Activated naive CD8-positive, alpha-beta T cell treated with anti-CD3 and anti-CD28 coated beads, Interleukin-2, amount 50 U/mL, for 24 hours (primary cell): ENCODE measurements around the gene TACR2.

Experiments used
- ATAC-seq: fragments of 150-1000 bp; cut with Tn5 transposase; one replicate; pipeline ENCODE4 v1.10.0; 2021
- DNase-seq: peaks from one replicate; pipeline ENCODE4 v3.0.0; 2021
- H3K27ac Mint-ChIP-seq: one replicate; pipeline ENCODE4 v1.8.0; 2021; ENCODE audit warnings: mild to moderate bottlenecking, mixed read lengths
- H3K27me3 Mint-ChIP-seq: one replicate; pipeline ENCODE4 v1.8.0; 2021; ENCODE audit warnings: mixed read lengths
- H3K36me3 Mint-ChIP-seq: one replicate; pipeline ENCODE4 v1.8.0; 2021; ENCODE audit warnings: low read depth, mixed read lengths
- H3K4me1 Mint-ChIP-seq: one replicate; pipeline ENCODE4 v1.8.0; 2021; ENCODE audit warnings: mixed read lengths
- H3K4me3 Mint-ChIP-seq: one replicate; pipeline ENCODE4 v1.8.0; 2021; ENCODE audit warnings: mild to moderate bottlenecking, moderate library complexity, mixed read lengths
- H3K9me3 Mint-ChIP-seq: one replicate; pipeline ENCODE4 v1.8.0; 2021; ENCODE audit warnings: mixed read lengths

TACR2 gene

GRCh38 chr10:69439350-69439739, 22.6 kb upstream of the TACR2 start:
- Mint-ChIP-seq H3K9me3 (no peaks in the 10 kb centered on the region), H3K36me3 (no peaks in the 10 kb centered on the region), H3K27ac (no peak overlapping the region), H3K27me3 (peaks cover 10% of the 10 kb centered on the region), H3K4me3 (no peak overlapping the region), H3K4me1 (no peaks in the 10 kb centered on the region)
- no peak for ATAC-seq
- no peak for DNase-seq

- H3K27ac Mint-ChIP-seq, result no peak overlapping the region
- no peak for ATAC-seq
These were observed 22.0 kb upstream of the TACR2 start for GRCh38 chr10:69438536-69439349.

GRCh38 chr10:69437321-69438259, 20.9 kb upstream of the TACR2 start:
- Mint-ChIP-seq H3K36me3 (no peaks in the 10 kb centered on the region), H3K4me1 (no peaks in the 10 kb centered on the region), H3K27ac (no peak overlapping the region), H3K9me3 (no peaks in the 10 kb centered on the region), H3K4me3 (no peak overlapping the region), H3K27me3 (peaks cover 9% of the 10 kb centered on the region)
- ATAC-seq (no peak), DNase-seq (no peak)

More at GRCh38 chr10:69438536-69439349, 22.0 kb upstream of the TACR2 start:
- no peak for DNase-seq
- H3K9me3 Mint-ChIP-seq, result no peaks in the 10 kb centered on the region
- no peaks in the 10 kb centered on the region for H3K4me1 Mint-ChIP-seq
- no peak overlapping the region for H3K4me3 Mint-ChIP-seq
- no peaks in the 10 kb centered on the region for H3K36me3 Mint-ChIP-seq
- peaks cover 9% of the 10 kb centered on the region for H3K27me3 Mint-ChIP-seq

- no peak for ATAC-seq
- Mint-ChIP-seq H3K27me3 (peaks cover 9% of the 10 kb centered on the region), H3K4me3 (no peak overlapping the region), H3K4me1 (no peaks in the 10 kb centered on the region), H3K9me3 (no peaks in the 10 kb centered on the region), H3K27ac (no peak overlapping the region), H3K36me3 (no peaks in the 10 kb centered on the region)
- no peak for DNase-seq
These were observed 19.3 kb upstream of the TACR2 start for GRCh38 chr10:69435966-69436520.

GRCh38 chr10:69434926-69435325, 18.2 kb upstream of the TACR2 start:
- no peaks in the 10 kb centered on the region for H3K36me3 Mint-ChIP-seq
- no peak for DNase-seq
- no peak overlapping the region for H3K4me3 Mint-ChIP-seq
- no peaks in the 10 kb centered on the region for H3K9me3 Mint-ChIP-seq
- no peaks in the 10 kb centered on the region for H3K4me1 Mint-ChIP-seq
- H3K27ac Mint-ChIP-seq, result no peak overlapping the region
- peaks cover 9% of the 10 kb centered on the region for H3K27me3 Mint-ChIP-seq
- ATAC-seq, result no peak

GRCh38 chr10:69434169-69434568, 17.5 kb upstream of the TACR2 start:
- Mint-ChIP-seq H3K9me3 (no peaks in the 10 kb centered on the region), H3K27ac (no peak overlapping the region), H3K4me3 (no peak overlapping the region), H3K36me3 (no peaks in the 10 kb centered on the region), H3K27me3 (peaks cover 5% of the 10 kb centered on the region), H3K4me1 (no peaks in the 10 kb centered on the region)
- ATAC-seq, result no peak
- DNase-seq, result no peak

- Mint-ChIP-seq H3K4me1 (peaks cover 32% of the 10 kb centered on the region), H3K4me3 (no peak overlapping the region), H3K27ac (no peak overlapping the region), H3K36me3 (no peaks in the 10 kb centered on the region), H3K27me3 (no peaks in the 10 kb centered on the region), H3K9me3 (no peaks in the 10 kb centered on the region)
- DNase-seq (no peak), ATAC-seq (no peak)
These were observed 11.4 kb upstream of the TACR2 start for GRCh38 chr10:69428165-69428564.

- ATAC-seq, result no peak
- no peak for DNase-seq
- H3K4me1 Mint-ChIP-seq, result peaks cover 32% of the 10 kb centered on the region
- H3K27me3 Mint-ChIP-seq, result no peaks in the 10 kb centered on the region
- no peak overlapping the region for H3K27ac Mint-ChIP-seq
- no peaks in the 10 kb centered on the region for H3K36me3 Mint-ChIP-seq
- H3K9me3 Mint-ChIP-seq, result no peaks in the 10 kb centered on the region
- no peak overlapping the region for H3K4me3 Mint-ChIP-seq
These were observed 9.6 kb upstream of the TACR2 start for GRCh38 chr10:69426376-69426727.

- no peak overlapping the region for H3K4me3 Mint-ChIP-seq
These were observed 9.0 kb upstream of the TACR2 start for GRCh38 chr10:69425511-69426298.

GRCh38 chr10:69425041-69425440, 8.3 kb upstream of the TACR2 start:
- Mint-ChIP-seq H3K4me3 (no peak overlapping the region), H3K27ac (no peak overlapping the region), H3K27me3 (no peaks in the 10 kb centered on the region), H3K9me3 (no peaks in the 10 kb centered on the region), H3K36me3 (no peaks in the 10 kb centered on the region), H3K4me1 (peaks cover 32% of the 10 kb centered on the region)
- ATAC-seq, result no peak
- no peak for DNase-seq

More at GRCh38 chr10:69425511-69426298, 9.0 kb upstream of the TACR2 start:
- no peak for DNase-seq
- no peaks in the 10 kb centered on the region for H3K36me3 Mint-ChIP-seq
- no peaks in the 10 kb centered on the region for H3K27me3 Mint-ChIP-seq
- no peaks in the 10 kb centered on the region for H3K9me3 Mint-ChIP-seq
- H3K4me1 Mint-ChIP-seq, result peaks cover 32% of the 10 kb centered on the region
- no peak overlapping the region for H3K27ac Mint-ChIP-seq
- no peak for ATAC-seq

GRCh38 chr10:69422676-69423075, 6.0 kb upstream of the TACR2 start:
- Mint-ChIP-seq H3K36me3 (no peaks in the 10 kb centered on the region), H3K9me3 (no peaks in the 10 kb centered on the region), H3K27ac (no peak overlapping the region), H3K27me3 (no peaks in the 10 kb centered on the region), H3K4me1 (peaks cover 27% of the 10 kb centered on the region), H3K4me3 (no peak overlapping the region)
- no peak for ATAC-seq
- no peak for DNase-seq

- Mint-ChIP-seq H3K9me3 (no peaks in the 10 kb centered on the region), H3K27me3 (no peaks in the 10 kb centered on the region), H3K27ac (no peak overlapping the region), H3K4me1 (peaks cover 25% of the 10 kb centered on the region), H3K4me3 (no peak overlapping the region), H3K36me3 (no peaks in the 10 kb centered on the region)
- DNase-seq (no peak), ATAC-seq (no peak)
These were observed 5.0 kb upstream of the TACR2 start for GRCh38 chr10:69421611-69422308.

GRCh38 chr10:69419744-69420126, 3.0 kb upstream of the TACR2 start:
- Mint-ChIP-seq H3K27ac (no peak overlapping the region), H3K9me3 (no peaks in the 10 kb centered on the region), H3K4me3 (no peak overlapping the region), H3K27me3 (no peaks in the 10 kb centered on the region), H3K36me3 (no peaks in the 10 kb centered on the region), H3K4me1 (peaks cover 8% of the 10 kb centered on the region)
- no peak for ATAC-seq
- no peak for DNase-seq
